Aorta (tissue), 5 donors: Measurements from ENCODE around the gene FREY1. TPM values are rescaled to one million over a fixed set of nuclear protein-coding genes. Genes with fewer than 3 reads are reported as not detected.

Experiments
- ATAC-seq: fragments of 200-7000 bp; cut with Tn5 transposase; one replicate; pipeline ENCODE4 v1.9.1; 2022; ENCODE audit warnings: moderate library complexity; ENCODE audit not compliant: low FRiP score
- DNase-seq, 2 donors: peaks; one replicate each; pipeline ENCODE4 v3.0.0-alpha.2; 2020
- H3K27ac ChIP-seq, 2 donors: one replicate each; pipeline ENCODE4 v1.5.1; 2013; ENCODE audit warnings: low read length in 2 of 2, mild to moderate bottlenecking in 2 of 2, moderate library complexity in 2 of 2, control low read depth in 1 of 2, inconsistent platforms in 1 of 2, low read depth in 1 of 2
- H3K27me3 ChIP-seq, 2 donors: one replicate each; pipeline ENCODE4 v1.6.1; 2013; ENCODE audit warnings: control low read depth in 1 of 2, low read length in 1 of 2, mild to moderate bottlenecking in 1 of 2, moderate library complexity in 1 of 2; ENCODE audit not compliant: insufficient read depth in 2 of 2, control insufficient read depth in 1 of 2
- H3K36me3 ChIP-seq, 2 donors: one replicate each; pipeline ENCODE4 v1.6.1; 2013; ENCODE audit warnings: control low read depth in 1 of 2, low read length in 1 of 2, mild to moderate bottlenecking in 1 of 2; ENCODE audit not compliant: insufficient read depth in 2 of 2, control insufficient read depth in 1 of 2
- H3K4me1 ChIP-seq, 2 donors: one replicate each; pipeline ENCODE4 v1.6.1; 2013; ENCODE audit warnings: low read length in 2 of 2, control low read depth in 1 of 2, mild to moderate bottlenecking in 1 of 2, moderate library complexity in 1 of 2; ENCODE audit not compliant: insufficient read depth in 2 of 2, control insufficient read depth in 1 of 2
- H3K4me3 ChIP-seq, 2 donors: one replicate each; pipeline ENCODE4 v1.5.1; 2013; ENCODE audit warnings: low read length in 2 of 2, control low read depth in 1 of 2, mild to moderate bottlenecking in 1 of 2
- H3K9me3 ChIP-seq: one replicate; pipeline ENCODE4 v1.6.1; 2013; ENCODE audit warnings: mild to moderate bottlenecking, low read length; ENCODE audit not compliant: control insufficient read depth
- WGBS, 2 donors: extraction: QIAGEN DNeasy Blood & Tissue Kit; methylation state at CpG; one replicate each; pipeline ENCODE4 v1.1.7; 2013; 5-methylcytosine and 5-hydroxymethylcytosine counted together
- intact Hi-C, 2 donors: fragments of 100-400 bp; cut with DNase I; formaldehyde crosslinking; loops; one replicate each; pipeline versions ENCODE4 v1.14.2 to v1.15.0; 2022
- polyA plus RNA-seq, 2 donors: library from polyadenylated mRNA; stranded (reverse); fragments of 200-250 nt; gene quantifications; one replicate each; pipeline ENCODE4 v1.2.3, GENCODE V29; 2013
- total RNA-seq, 2 donors: library from RNA; stranded (reverse); fragmentation: NEBNext Ultra II Directional; extraction: Animal tissue kit (Norgen Biotek cat#: 25700); gene quantifications; one replicate each; pipeline ENCODE4 v1.2.1, GENCODE V29; 2021
- donor health status: healthy with polysubstance abuse.
- donor health status: Bipolar disorder and iron deficiency.
- donor health status: DM: no; HTN: no; CAD: no.
- donor health status: DM: no; HTN: no; CAD: no.
- donor health status: DM: yes; HTN: yes; CAD: no.

FREY1 gene
- total and polyA plus RNA-seq, 4 donors = 0.65 to 0.87 TPM; not detected in 2

DNA sequence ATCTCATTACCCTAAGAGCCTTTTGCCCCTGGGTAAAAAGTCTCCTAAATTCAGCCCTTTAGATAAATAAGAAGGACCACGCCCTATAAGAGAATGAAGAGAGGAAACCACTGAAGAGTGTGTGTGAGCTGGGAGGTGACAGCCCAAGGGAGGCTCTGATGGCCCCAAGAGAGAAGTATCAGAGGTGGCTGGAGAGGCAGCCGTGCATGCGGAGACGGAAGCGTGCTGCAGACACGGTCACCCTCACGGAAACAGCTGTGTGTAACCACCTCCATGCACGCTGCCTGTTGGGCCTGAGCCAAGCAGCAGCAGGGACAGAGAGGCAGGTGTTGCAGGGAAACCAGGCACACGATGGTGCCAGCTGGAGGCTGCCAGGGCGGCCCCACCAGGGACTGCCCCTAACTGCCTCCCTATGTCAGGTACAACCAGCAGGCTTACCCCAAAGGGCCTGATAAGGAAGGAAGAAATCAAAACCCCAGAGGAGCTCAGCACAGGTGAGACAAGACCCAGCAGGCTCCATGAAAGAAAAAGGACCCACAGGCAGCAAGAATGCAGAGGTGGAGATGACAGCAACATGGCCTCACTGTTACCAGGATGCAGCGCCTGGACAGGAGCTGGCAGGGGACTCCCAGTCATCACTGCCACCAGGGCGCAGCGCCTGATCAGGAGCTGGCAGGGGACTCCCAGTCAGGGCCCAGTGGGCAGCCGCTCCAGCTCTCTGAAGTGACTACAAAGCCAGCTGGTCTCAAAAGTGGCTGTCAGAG, 23.1 kb upstream of the FREY1 start:
- ATAC-seq (no peak), DNase-seq (peak in 1 of 2 donors; percentile 72)
- Histone ChIP-seq H3K36me3 (peaks cover 3 to 5% of the 10 kb centered on the region in 2 donors), H3K4me3 (no peak overlapping the region), H3K27me3 (no peaks in the 10 kb centered on the region), H3K27ac (no peak overlapping the region), H3K9me3 (no peaks in the 10 kb centered on the region), H3K4me1 (no peaks in the 10 kb centered on the region)
- 82 to 88% methylated on average over 14 of the region's 14 CpGs for WGBS, 2 donors
- intact Hi-C loops = no loop called here

DNA sequence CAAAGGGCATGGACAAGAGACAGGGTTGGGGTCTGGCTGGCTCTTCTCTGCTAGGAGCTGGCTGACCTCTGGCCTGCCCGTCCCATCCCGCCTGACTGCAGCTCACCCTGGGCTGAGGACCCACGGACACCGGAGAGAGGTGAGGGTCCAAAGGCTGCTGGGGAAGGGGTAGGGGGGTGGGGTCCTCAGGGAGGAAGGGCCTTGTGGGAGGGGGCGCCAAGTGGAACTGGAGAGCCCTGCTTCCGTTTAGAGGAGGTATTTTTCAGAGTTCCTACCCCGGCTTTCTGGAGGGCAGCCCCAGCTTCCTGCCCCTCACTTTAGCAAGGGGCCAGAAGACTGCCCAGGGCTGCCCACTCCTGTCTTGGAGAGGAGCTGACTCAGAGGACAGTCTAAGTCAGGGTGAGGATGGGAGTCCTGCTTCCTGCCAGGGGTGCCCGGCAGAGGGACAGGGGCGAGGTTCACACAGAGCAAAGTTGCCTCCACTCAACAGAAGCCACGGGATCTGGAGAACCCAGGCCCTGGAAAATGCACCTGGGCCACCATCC, 22.5 kb upstream of the FREY1 start:
- peaks cover 0 to 1% of the 10 kb centered on the region in 2 donors for H3K36me3 ChIP-seq
- H3K9me3 ChIP-seq = no peaks in the 10 kb centered on the region
- ATAC-seq = no peak
- H3K27ac ChIP-seq = no peak overlapping the region
- WGBS, 2 donors = 82 to 85% methylated on average over 10 of the region's 10 CpGs
- H3K4me3 ChIP-seq = no peak overlapping the region
- no peaks in the 10 kb centered on the region for H3K27me3 ChIP-seq
- H3K4me1 ChIP-seq = no peaks in the 10 kb centered on the region
- peak in 1 of 2 donors; percentile 59 for DNase-seq
- intact Hi-C loops = no loop called here

DNA sequence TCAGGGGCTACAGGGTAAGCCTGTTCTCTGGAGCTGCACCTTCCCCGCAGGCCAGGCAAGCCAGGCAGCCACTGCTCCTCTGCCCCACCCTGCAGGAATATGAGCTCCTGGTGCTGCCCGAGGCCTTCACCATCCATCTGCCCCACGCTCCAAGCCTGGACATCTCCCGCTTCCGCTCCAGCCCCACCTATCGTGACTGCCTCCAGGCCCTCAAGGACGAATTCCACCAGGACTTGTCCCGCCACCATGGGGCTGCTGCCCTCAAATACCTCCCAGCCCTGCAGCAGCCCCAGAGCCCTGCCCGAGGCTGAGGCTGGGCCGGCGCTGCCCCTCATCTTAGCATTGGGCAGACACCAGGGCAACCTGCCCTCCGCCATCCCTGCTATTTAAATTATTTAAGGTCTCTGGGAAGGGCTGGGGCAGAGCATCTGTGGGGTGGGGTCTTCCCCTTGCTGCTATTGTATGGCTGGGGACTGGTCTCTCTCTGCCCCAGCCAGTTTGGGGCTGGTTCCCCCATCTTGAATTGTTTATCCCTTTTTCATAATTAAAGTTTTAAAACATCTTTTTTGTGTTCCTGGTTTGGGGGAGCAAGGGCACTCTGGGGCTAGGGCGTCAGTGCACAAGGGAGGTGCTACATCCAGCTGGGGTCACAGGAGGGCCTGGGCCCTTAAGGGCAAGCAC, 21.6 kb upstream of the FREY1 start:
- Histone ChIP-seq H3K27ac (no peak overlapping the region), H3K36me3 (no peaks in the 10 kb centered on the region), H3K27me3 (no peaks in the 10 kb centered on the region), H3K4me3 (no peak overlapping the region), H3K9me3 (no peaks in the 10 kb centered on the region), H3K4me1 (no peaks in the 10 kb centered on the region)
- ATAC-seq (no peak), DNase-seq (peak in 1 of 2 donors; percentile 69)
- intact Hi-C loops = no loop called here
- WGBS, 2 donors = 76 to 83% methylated on average over 13 of the region's 13 CpGs

DNA sequence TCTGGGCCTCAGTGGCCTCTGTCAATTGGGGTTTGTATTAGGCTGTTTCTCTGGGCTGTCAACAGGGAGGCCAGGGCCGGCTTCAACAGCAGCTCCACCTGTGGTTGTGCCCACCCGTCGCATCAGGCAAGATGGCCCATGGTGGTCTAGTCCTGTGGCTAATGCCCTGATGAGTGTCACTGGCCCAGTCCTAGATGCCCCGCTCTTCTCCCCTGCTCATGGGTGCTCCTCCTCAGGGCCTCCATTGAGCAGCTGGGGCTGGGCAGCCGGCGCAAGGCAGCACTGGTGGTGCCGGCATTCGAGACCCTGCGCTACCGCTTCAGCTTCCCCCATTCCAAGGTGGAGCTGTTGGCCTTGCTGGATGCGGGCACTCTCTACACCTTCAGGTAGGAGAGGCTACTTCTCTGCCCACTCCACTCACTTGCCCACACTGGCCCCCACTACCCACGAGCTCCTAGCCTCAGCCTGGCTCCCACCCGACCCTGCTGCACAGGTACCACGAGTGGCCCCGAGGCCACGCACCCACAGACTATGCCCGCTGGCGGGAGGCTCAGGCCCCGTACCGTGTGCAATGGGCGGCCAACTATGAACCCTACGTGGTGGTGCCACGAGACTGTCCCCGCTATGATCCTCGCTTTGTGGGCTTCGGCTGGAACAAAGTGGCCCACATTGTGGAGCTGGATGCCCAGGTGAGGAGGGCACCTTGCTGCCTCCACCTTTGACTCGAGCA, 20.8 kb upstream of the FREY1 start:
- Histone ChIP-seq H3K36me3 (no peaks in the 10 kb centered on the region), H3K4me3 (no peak overlapping the region), H3K27me3 (no peaks in the 10 kb centered on the region), H3K27ac (no peak overlapping the region), H3K4me1 (no peaks in the 10 kb centered on the region), H3K9me3 (no peaks in the 10 kb centered on the region)
- WGBS, 2 donors = 91 to 93% methylated on average over 26 to 27 of the region's 27 CpGs
- DNase-seq (peak in 1 of 2 donors; percentile 73), ATAC-seq (no peak)
- intact Hi-C loops = no loop called here

DNA sequence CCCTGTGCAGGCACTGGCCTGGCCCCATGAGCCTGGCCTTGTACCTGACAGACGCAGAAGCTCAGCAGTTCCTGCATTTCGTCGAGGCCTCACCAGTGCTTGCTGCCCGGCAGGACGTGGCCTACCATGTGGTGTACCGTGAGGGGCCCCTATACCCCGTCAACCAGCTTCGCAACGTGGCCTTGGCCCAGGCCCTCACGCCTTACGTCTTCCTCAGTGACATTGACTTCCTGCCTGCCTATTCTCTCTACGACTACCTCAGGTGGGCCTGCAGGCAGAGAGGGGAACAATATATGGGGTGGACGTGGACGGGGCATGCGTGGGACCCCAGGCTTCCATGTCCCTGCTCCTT, 20.2 kb upstream of the FREY1 start:
- no peak for ATAC-seq
- H3K9me3 ChIP-seq = no peaks in the 10 kb centered on the region
- H3K36me3 ChIP-seq = no peaks in the 10 kb centered on the region
- peak in 1 of 2 donors; percentile 62 for DNase-seq
- no peak overlapping the region for H3K27ac ChIP-seq
- intact Hi-C loops = no loop called here
- H3K4me3 ChIP-seq = no peak overlapping the region
- no peaks in the 10 kb centered on the region for H3K27me3 ChIP-seq
- WGBS, 2 donors = 76 to 82% methylated on average over 15 of the region's 15 CpGs
- H3K4me1 ChIP-seq = no peaks in the 10 kb centered on the region

DNA sequence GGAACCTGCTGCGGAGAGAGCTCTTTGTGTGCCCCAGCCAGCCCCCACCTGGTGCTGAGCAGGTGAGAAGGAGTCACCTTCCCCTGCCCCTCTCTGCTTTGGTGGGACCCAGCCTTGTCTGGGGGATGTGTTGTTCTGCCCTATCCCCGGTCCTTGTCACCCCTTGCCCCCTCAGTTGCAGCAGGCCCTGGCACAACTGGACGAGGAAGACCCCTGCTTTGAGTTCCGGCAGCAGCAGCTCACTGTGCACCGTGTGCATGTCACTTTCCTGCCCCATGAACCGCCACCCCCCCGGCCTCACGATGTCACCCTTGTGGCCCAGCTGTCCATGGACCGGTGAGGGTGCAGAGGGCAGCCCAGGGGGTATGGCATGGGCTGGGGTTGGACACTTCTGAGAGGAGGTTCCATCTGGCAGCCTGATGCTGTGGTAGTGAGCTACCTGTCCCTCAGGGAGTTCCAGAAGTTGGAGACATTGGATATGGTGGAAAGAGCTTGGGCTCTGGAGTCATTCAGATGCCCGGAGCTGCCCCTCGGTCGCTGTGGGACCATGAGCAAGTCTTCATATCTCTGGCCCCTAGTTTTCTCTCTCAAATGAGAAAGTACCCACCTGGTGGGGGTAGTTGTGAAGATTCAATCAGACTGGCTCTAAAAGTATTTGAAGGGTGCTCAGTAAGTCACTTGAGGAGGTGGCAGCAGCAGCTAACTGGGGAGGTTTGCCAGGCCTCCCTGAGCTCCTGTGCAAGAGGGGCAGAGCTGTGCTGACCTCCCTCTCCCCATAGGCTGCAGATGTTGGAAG, 19.7 kb upstream of the FREY1 start:
- DNase-seq (peak in 1 of 2 donors; percentile 65), ATAC-seq (no peak)
- H3K4me1 ChIP-seq = no peaks in the 10 kb centered on the region
- WGBS, 2 donors = 83 to 89% methylated on average over 11 to 12 of the region's 12 CpGs
- H3K27me3 ChIP-seq = no peaks in the 10 kb centered on the region
- no peak overlapping the region for H3K27ac ChIP-seq
- intact Hi-C loops = no loop called here
- H3K9me3 ChIP-seq = no peaks in the 10 kb centered on the region
- no peaks in the 10 kb centered on the region for H3K36me3 ChIP-seq
- H3K4me3 ChIP-seq = no peak overlapping the region

DNA sequence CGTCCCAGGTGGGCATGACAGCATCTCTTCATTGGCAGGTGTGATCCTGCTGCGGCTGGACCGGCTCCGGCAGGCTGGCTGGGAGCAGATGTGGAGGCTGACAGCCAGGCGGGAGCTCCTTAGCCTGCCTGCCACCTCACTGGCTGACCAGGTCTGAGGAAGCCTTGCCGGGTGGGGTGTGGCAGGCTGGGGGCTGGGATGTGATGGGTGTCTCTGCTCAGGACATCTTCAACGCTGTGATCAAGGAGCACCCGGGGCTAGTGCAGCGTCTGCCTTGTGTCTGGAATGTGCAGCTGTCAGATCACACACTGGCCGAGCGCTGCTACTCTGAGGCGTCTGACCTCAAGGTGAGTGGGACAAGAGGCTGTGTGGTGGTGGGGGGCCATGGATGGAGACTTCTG, 18.9 kb upstream of the FREY1 start:
- ATAC-seq (no peak), DNase-seq (peak in 1 of 2 donors; percentile 61)
- intact Hi-C loops = no loop called here
- WGBS, 2 donors = 81 to 83% methylated on average over 12 of the region's 12 CpGs
- Histone ChIP-seq H3K27me3 (no peaks in the 10 kb centered on the region), H3K4me3 (no peak overlapping the region), H3K36me3 (no peaks in the 10 kb centered on the region), H3K9me3 (no peaks in the 10 kb centered on the region), H3K27ac (no peak overlapping the region), H3K4me1 (no peaks in the 10 kb centered on the region)

DNA sequence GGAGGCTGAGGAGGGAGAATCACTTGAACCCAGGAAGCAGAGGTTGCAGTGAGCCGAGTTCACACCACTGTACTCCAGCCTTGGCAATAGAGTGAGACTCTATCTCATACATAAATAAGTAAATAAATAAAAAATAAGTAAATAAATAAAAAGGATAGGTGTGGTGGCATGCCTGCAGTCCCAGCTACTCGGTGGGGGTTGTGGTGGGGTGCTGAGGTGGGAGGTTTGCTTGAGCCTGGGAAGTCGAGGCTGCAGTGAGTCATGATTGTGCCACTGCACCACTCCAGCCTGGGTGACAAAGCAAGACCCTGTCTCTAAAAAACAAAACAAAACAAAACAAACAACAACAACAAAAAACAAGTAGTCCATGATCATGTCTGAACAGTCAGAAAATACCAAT, 18.5 kb upstream of the FREY1 start:
- ATAC-seq (no peak), DNase-seq (no peak)
- no peaks in the 10 kb centered on the region for H3K9me3 ChIP-seq
- intact Hi-C loops = no loop called here
- H3K36me3 ChIP-seq = no peaks in the 10 kb centered on the region
- H3K4me1 ChIP-seq = no peaks in the 10 kb centered on the region
- no peak overlapping the region for H3K4me3 ChIP-seq
- WGBS, 2 donors = 95% methylated on average over 3 of the region's 3 CpGs
- no peaks in the 10 kb centered on the region for H3K27me3 ChIP-seq
- no peak overlapping the region for H3K27ac ChIP-seq
